Pancreas (tissue), 10 donors: Measurements from ENCODE around the gene SYT9. TPM values are rescaled to one million over a fixed set of nuclear protein-coding genes. Genes with fewer than 3 reads are reported as not detected.

Experiments
- ATAC-seq, 4 donors: fragments of 200-7000 bp; cut with Tn5 transposase; one replicate each; pipeline versions ENCODE4 v1.8.0 to v1.9.1; 2020; ENCODE audit warnings: mild to moderate bottlenecking in 4 of 4, moderate library complexity in 4 of 4
- DNase-seq, 6 donors: peaks; one replicate each; pipeline ENCODE4 v3.0.0-alpha.2; 2020
- FAIRE-seq: peaks from 2 replicates; lab custom pipeline; 2012; peaks lifted over from hg19 to GRCh38; lab: Jason Lieb, UNC
- H3K27ac ChIP-seq, 4 donors: fragments of 200-600 bp; sonication (generic); 1 replicate in 3 of 4; 2 replicates in 1 of 4; pipeline versions ENCODE4 v1.5.0 to v1.8.0; 2020
- H3K27me3 ChIP-seq, 4 donors: fragments of 200-600 bp; one replicate each; pipeline ENCODE4 v1.8.0; 2021
- H3K36me3 ChIP-seq, 3 donors: fragments of 200-600 bp; sonication (generic) in 1 of 3; one replicate each; pipeline versions ENCODE4 v1.5.0 to v1.8.0; 2020 to 2021
- H3K4me1 ChIP-seq, 3 donors: fragments of 200-600 bp; one replicate each; pipeline ENCODE4 v1.8.0; 2021
- H3K4me3 ChIP-seq, 4 donors: fragments of 200-600 bp; sonication (generic) in 2 of 4; one replicate each; pipeline versions ENCODE4 v1.5.0 to v1.8.0; 2020 to 2021
- H3K9me3 ChIP-seq, 4 donors: fragments of 200-600 bp; one replicate each; pipeline ENCODE4 v1.8.0; 2021
- CTCF ChIP-seq, 4 donors: fragments of 200-600 bp; sonication (generic) in 3 of 4; IDR thresholded peaks; one replicate each; pipeline versions ENCODE4 v1.5.0 to v1.8.0; 2021; ENCODE audit warnings: antibody characterized with exemption in 4 of 4
- WGBS, 2 donors: extraction: QIAGEN DNeasy Blood & Tissue Kit; methylation state at CpG; one replicate each; pipeline ENCODE4 v1.1.7; 2013; 5-methylcytosine and 5-hydroxymethylcytosine counted together
- intact Hi-C, 3 donors: fragments of 100-400 bp; cut with DNase I; formaldehyde crosslinking; loops; one replicate each; pipeline versions ENCODE4 v1.11.1 to v1.14.2; 2022
- polyA plus RNA-seq, 2 donors: library from polyadenylated mRNA; stranded (reverse); fragments of 200-250 nt; gene quantifications; one replicate each; pipeline ENCODE4 v1.2.3, GENCODE V29; 2013
- total RNA-seq, 6 donors: library from RNA; stranded (reverse); fragmentation: NEBNext Ultra II Directional in 4 of 6; extraction: Animal tissue kit (Norgen Biotek cat#: 25700) in 4 of 6; gene quantifications; one replicate each; pipeline versions ENCODE4 v1.2.1 to v1.2.4, GENCODE V29; 2021 to 2023
- donor health status: healthy with polysubstance abuse.
- donor health status: DM: no; HTN: no; CAD: no; lungs with moderate emphysema.
- donor health status: DM: no; HTN: no; CAD: no.
- donor health status: control.
- donor health status: control.
- donor health status: Bipolar disorder and iron deficiency.
- donor health status: DM: yes; HTN: yes; CAD: no.
- donor health status: DM: no; HTN: no; CAD: no.
- donor health status: DM: no; HTN: no; CAD: no.
- donor health status: DM: yes; HTN: yes; CAD: no.

Gene SYT9
- total and polyA plus RNA-seq, 8 donors: 0.38 to 2.0 (median 1.0) TPM

- DNase-seq (no peak), FAIRE-seq (no peak), ATAC-seq (no peak)
- Histone ChIP-seq H3K36me3 (no peaks in the 10 kb centered on the region), H3K4me3 (no peak overlapping the region), H3K9me3 (no peaks in the 10 kb centered on the region), H3K4me1 (no peaks in the 10 kb centered on the region), H3K27ac (no peak overlapping the region), H3K27me3 (no peaks in the 10 kb centered on the region)
- TF ChIP-seq CTCF (IDR thresholded peaks at IDR 0.05): no peak
- 97 to 100% methylated on average over 1 of the region's 1 CpG for WGBS, 2 donors
- intact Hi-C loops: no loop called here
Measured at GRCh38 chr11:7499081-7499480, 247.4 kb downstream of the SYT9 start.

- FAIRE-seq (no peak), ATAC-seq (no peak), DNase-seq (no peak)
- TF ChIP-seq CTCF (IDR thresholded peaks at IDR 0.05): no peak
- intact Hi-C loops: no loop called here
- no peaks in the 10 kb centered on the region for H3K4me1 ChIP-seq
- no peaks in the 10 kb centered on the region for H3K27me3 ChIP-seq
- no peaks in the 10 kb centered on the region for H3K9me3 ChIP-seq
- 91 to 94% methylated on average over 3 of the region's 3 CpGs for WGBS, 2 donors
- H3K27ac ChIP-seq: no peak overlapping the region
- no peak overlapping the region for H3K4me3 ChIP-seq
- no peaks in the 10 kb centered on the region for H3K36me3 ChIP-seq
Measured at GRCh38 chr11:7500251-7500650, 248.5 kb downstream of the SYT9 start.

- Histone ChIP-seq H3K4me1 (no peaks in the 10 kb centered on the region), H3K27ac (no peak overlapping the region), H3K27me3 (no peaks in the 10 kb centered on the region), H3K9me3 (no peaks in the 10 kb centered on the region), H3K4me3 (no peak overlapping the region), H3K36me3 (no peaks in the 10 kb centered on the region)
- TF ChIP-seq CTCF (IDR thresholded peaks at IDR 0.05): no peak
- ATAC-seq (no peak), FAIRE-seq (no peak), DNase-seq (no peak)
- 84 to 88% methylated on average over 3 of the region's 3 CpGs for WGBS, 2 donors
- intact Hi-C loops: no loop called here
Measured at GRCh38 chr11:7501251-7501650, 249.5 kb downstream of the SYT9 start.

- Histone ChIP-seq H3K27ac (no peak overlapping the region), H3K27me3 (no peaks in the 10 kb centered on the region), H3K4me3 (no peak overlapping the region), H3K4me1 (no peaks in the 10 kb centered on the region), H3K9me3 (no peaks in the 10 kb centered on the region), H3K36me3 (no peaks in the 10 kb centered on the region)
- intact Hi-C loops: no loop called here
- 71 to 73% methylated on average over 4 of the region's 4 CpGs for WGBS, 2 donors
- no peak for DNase-seq
- ATAC-seq: no peak
- TF ChIP-seq CTCF (IDR thresholded peaks at IDR 0.05): no peak
- no peak for FAIRE-seq
Measured at GRCh38 chr11:7501894-7502293, 250.2 kb downstream of the SYT9 start.

- FAIRE-seq: no peak
- no peak for TF ChIP-seq CTCF (IDR thresholded peaks at IDR 0.05)
- intact Hi-C loops: no loop called here
- ATAC-seq: no peak
- Histone ChIP-seq H3K4me3 (no peak overlapping the region), H3K9me3 (no peaks in the 10 kb centered on the region), H3K4me1 (peaks cover 0 to 12% (median 4%) of the 10 kb centered on the region in 3 donors), H3K27me3 (no peaks in the 10 kb centered on the region), H3K36me3 (no peaks in the 10 kb centered on the region), H3K27ac (no peak overlapping the region)
- DNase-seq: no peak
- 95 to 96% methylated on average over 3 of the region's 3 CpGs for WGBS, 2 donors
Measured at GRCh38 chr11:7506243-7506642, 254.5 kb downstream of the SYT9 start.
